GM12874 (cell line): ENCODE measurements around the gene SRGAP3.

Experiments
- CTCF ChIP-seq: IDR thresholded peaks from 2 replicates; pipeline ENCODE4 v1.5.1; 2011; ENCODE audit warnings: low read depth, mild to moderate bottlenecking, control low read depth, low read length, moderate library complexity; ENCODE audit not compliant: insufficient read depth

SRGAP3 gene

DNA sequence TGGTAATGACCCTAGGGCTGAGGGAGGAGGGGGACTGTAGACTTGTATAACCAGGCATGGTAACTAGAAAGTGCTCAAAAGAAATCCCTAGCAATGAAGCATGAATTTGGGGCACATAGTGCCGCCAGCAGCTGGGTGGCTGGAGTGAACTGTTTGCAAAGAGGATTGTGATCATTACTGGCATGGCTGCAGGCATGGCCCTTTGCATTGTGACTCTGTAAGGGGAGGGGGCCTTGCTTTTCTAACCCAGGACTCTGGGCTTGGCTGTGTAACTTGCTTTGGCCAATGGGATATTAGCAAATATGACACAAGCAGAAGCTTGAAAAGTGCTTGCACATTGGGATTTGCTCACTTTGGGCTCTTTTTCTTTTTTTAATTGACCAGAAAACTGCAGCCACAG lies 173.7 kb downstream of the SRGAP3 start:
- TF ChIP-seq CTCF: no peak

- no peak for TF ChIP-seq CTCF
Observed at GRCh38 chr3:9074079-9074478, 175.4 kb downstream of the SRGAP3 start.

- no peak for TF ChIP-seq CTCF
Observed at GRCh38 chr3:9072667-9073009, 176.8 kb downstream of the SRGAP3 start.

- TF ChIP-seq CTCF: no peak
Observed at GRCh38 chr3:9071936-9072666, 177.3 kb downstream of the SRGAP3 start.

DNA sequence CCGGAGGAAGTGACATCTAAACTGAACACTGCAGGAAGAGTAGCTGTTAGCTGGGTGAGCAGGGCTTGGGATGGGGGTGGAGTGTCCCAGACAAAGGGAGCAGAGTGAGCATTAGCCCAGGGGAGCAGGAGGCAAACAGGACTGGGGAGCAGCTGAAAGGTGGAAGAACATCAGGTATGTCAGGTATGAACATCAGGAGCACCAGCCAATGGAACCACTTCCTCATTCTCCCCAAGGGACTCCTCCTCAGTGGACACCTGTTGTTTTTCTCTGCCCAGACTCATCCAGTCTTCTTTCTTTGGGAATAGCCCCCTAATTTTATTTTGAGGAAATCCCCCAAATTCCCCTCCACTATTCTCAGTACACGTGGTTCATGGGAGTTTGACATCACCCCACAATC lies 178.5 kb downstream of the SRGAP3 start:
- no peak for TF ChIP-seq CTCF

- TF ChIP-seq CTCF: no peak
Observed at GRCh38 chr3:9069971-9070370, 179.5 kb downstream of the SRGAP3 start.

DNA sequence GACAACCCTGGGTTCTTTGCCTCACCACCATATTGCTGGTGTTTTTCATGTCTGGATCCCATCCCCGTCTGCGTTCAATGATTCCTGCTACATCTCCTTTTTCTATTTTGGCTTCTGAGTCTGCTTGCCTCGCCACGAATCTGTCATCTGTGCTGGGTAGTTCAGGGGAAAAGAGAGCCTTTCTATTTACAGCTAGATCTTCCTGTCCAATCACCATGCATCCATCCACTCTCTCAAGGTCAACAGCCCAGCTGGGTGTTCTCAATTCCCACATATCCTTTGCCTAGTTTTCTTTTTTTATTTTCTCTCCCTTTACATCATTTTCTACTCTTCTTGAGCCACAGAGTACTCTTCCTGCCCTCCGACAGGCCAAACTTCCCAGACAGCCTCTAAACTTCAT lies 181.4 kb downstream of the SRGAP3 start:
- no peak for TF ChIP-seq CTCF
